Skin epidermis (tissue), 12 donors: ENCODE data around the gene MYH13.
"Not testable (repeated sequence)": the region's sequence is repeated elsewhere in the genome, so short reads cannot be mapped to it uniquely, and the experiment has no call there.

Experiments used
- H3K27ac ChIP-seq, 21 experiments: fragments of 200-600 bp; sonication (generic) in 11 of 21; one replicate each; pipeline ENCODE4 v1.5.0; 2020; ENCODE audit warnings: mild to moderate bottlenecking in 3 of 21, inconsistent platforms in 2 of 21, moderate library complexity in 2 of 21
- H3K4me3 ChIP-seq, 7 experiments: fragments of 200-600 bp; sonication (generic) in 2 of 7; one replicate each; pipeline ENCODE4 v1.5.0; 2020; ENCODE audit warnings: inconsistent platforms in 2 of 7, mild to moderate bottlenecking in 2 of 7, moderate library complexity in 1 of 7

The MYH13 gene

GRCh38 chr17:10309003-10309974, 63.5 kb downstream of the MYH13 start:
- H3K4me3 ChIP-seq, result no peak overlapping the region

GRCh38 chr17:10306585-10306984, 66.2 kb downstream of the MYH13 start:
- no peak overlapping the region for H3K4me3 ChIP-seq

More at GRCh38 chr17:10309003-10309974, 63.5 kb downstream of the MYH13 start:
- H3K27ac ChIP-seq, result no peak overlapping the region

GRCh38 chr17:10305398-10305797, 67.4 kb downstream of the MYH13 start:
- Histone ChIP-seq H3K4me3 (no peak overlapping the region), H3K27ac (no peak overlapping the region)

More at GRCh38 chr17:10306585-10306984, 66.2 kb downstream of the MYH13 start:
- no peak overlapping the region for H3K27ac ChIP-seq

- H3K27ac ChIP-seq, result no peak overlapping the region
Observed at GRCh38 chr17:10304758-10305300, 68.0 kb downstream of the MYH13 start.

DNA sequence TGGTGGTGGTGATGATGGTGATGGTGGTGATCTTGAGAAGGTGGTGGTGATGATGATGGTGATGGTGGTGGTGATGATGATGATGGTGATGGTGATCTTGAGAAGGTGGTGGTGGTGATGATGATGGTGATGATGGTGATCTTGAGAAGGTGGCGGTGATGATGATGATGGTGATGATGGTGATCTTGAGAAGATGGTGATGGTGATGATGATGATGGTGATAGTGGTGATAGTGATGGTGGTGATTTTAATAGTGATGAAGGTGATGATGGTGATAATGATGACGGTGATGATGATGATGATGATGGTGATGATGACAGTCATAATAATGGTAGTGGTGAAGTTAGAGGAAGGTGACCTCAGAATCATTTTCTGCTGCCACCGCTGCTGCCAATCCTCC, 75.1 kb downstream of the MYH13 start:
- Histone ChIP-seq H3K27ac (no peak overlapping the region), H3K4me3 (no peak overlapping the region)

More at GRCh38 chr17:10304758-10305300, 68.0 kb downstream of the MYH13 start:
- H3K4me3 ChIP-seq, result no peak overlapping the region

DNA sequence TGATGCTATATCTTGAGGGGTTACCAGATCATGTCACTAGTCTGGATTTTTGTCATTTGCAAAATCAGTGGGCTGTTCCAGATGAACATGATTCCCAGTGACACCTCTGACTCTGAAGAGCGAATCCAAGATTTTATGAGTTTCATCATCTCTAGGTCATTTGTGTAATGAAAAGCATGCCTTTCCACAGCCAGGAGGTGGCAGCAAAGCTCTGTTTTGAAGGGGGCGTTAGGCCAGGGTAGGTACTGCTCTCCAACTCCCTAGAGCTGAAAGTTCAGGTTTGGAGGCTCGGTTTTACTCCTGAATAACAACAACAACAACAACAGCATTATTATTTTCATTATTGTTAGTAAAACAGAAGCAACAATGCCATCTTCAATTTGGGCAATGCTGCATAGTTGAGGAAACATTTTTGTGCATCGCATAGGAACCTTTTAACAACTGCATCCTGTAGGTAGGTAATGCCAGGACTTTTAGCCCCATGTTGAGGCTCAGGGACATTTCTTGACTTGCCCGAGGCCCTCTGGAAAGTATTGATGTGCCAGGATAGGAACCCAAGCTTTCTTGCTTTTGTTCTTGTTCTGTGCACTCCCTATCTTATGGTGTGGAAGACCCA, 77.0 kb downstream of the MYH13 start:
- H3K4me3 ChIP-seq, result no peak overlapping the region
- no peak overlapping the region for H3K27ac ChIP-seq

DNA sequence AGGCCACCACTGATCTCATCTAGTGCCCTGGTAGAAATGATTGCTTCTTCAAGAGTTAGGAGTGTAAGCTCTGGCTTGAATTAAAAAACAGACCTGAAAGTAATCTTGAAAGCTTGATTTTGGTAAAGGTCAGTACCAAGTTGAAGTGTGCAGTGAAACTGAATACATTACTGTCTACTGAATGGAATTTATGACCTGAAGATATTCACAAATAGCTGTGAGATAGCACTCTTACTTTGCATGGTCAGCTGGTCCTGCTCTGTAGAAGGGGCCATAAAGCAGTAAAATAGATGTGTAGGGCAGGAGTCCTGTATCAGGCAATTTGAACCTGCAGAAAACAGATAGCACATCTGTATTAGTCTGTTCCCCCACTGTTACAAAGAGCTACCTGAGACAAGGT, 78.6 kb downstream of the MYH13 start:
- Histone ChIP-seq H3K27ac (no peak overlapping the region), H3K4me3 (no peak overlapping the region)

- Histone ChIP-seq H3K27ac (peak overlapping the region in 8 of 21 experiments; percentile 15 to 73 (median 50)), H3K4me3 (no peak overlapping the region)
Observed at GRCh38 chr17:10292057-10292937, 80.5 kb downstream of the MYH13 start.

DNA sequence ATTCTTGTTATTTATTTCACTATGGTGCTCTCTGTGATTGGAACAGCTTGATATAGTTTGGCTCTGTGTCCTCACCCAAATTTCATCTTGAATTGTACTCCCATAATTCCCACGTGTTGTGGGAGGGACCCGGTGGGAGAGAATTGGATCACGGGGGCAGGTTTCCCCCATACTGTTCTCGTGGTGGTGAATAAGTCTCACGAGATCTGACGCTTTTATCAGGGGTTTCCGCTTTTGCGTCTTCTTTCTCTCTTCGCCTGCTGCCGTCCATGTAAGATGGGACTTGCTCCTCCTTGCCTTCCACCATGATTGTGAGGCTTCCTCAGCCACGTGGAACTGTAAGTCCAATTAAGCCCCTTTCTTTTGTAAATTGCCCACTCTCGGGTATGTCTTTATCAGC, 81.2 kb downstream of the MYH13 start:
- H3K4me3 ChIP-seq, result not testable (repeated sequence)
- H3K27ac ChIP-seq, result peak overlapping the region in 8 of 21 experiments; percentile 17 to 73 (median 50)

DNA sequence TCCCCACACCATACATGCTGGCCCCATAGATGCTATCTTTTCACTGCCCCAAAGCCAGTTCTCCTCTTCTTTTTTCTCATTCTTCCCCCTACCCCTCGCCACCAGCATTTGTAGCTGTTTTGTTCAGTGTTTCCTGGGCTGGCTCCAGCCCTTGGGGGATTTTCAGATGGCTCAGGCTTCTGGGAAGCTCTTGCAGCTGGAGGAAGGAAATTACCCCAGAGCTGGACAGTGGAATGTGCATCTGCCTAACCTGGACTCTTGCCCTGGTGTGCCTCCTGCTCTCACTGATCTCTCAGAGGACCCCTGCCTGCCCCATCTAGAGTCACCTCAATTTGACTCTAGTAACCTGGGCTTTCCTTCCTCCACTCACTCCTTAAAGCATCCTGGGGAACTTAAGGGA, 82.8 kb downstream of the MYH13 start:
- Histone ChIP-seq H3K4me3 (no peak overlapping the region), H3K27ac (peak overlapping the region in 13 of 21 experiments; percentile 5 to 73 (median 54))

DNA sequence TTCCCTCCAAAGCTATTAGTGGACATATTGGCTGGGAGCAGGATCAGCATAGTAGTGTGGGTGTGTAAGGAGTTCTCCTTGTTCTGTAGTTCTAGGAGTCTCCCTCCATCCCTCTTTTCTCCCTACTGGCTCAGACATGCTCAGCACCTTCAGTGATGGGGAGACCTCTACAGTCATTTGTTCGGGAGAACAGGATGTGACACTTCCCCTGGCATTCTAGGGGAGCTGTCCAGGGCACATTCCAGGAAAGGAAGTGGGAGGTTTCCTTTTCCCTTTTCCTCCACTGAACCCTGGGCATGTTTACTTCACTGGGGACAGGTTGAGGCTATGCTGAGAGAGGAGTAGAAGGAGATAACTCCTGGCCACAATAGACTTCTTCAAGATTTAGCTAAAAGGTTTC, 86.5 kb downstream of the MYH13 start:
- Histone ChIP-seq H3K4me3 (no peak overlapping the region), H3K27ac (no peak overlapping the region)

- Histone ChIP-seq H3K4me3 (no peak overlapping the region), H3K27ac (no peak overlapping the region)
Observed at GRCh38 chr17:10285896-10286295, 86.9 kb downstream of the MYH13 start.

DNA sequence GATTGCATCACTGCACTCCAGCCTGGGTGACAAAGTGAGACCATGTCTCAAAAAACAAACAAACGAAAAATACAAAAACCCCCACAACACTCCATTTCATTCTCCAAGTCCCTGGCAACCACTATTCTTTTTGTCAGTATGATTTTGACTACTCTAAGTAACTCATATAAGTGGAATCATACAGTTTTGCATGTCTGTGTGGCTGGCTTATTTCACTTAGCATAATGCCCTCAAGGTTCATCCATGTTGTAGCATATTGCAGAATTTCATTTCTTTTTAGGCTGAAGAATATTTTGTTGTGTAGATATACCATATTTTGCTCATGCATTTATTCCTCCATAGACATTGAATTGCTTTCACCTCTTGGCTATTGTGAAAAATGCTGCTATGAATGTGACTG, 92.7 kb downstream of the MYH13 start:
- Histone ChIP-seq H3K27ac (no peak overlapping the region), H3K4me3 (no peak overlapping the region)

DNA sequence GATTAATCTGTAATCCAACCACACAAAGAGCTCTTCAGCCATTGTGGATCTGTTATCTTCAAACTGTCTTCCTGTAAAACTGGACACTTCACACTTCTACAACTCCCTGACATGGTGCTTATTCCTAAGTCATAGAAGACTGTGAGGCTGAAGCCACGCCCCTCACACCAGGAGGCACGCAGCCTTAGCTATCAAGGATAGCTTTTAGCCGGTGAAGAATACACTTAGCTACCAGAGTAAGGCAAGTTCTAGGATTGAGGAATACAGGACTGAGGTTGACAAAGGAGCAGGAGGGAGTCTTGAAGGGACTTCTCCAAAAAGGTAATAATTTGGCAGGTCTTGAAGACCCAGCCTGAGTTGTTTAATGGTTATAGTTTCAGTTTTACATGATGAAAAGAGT, 94.6 kb downstream of the MYH13 start:
- Histone ChIP-seq H3K4me3 (no peak overlapping the region), H3K27ac (no peak overlapping the region)

- H3K27ac ChIP-seq, result no peak overlapping the region
- no peak overlapping the region for H3K4me3 ChIP-seq
Observed at GRCh38 chr17:10276436-10276835, 96.4 kb downstream of the MYH13 start.

GRCh38 chr17:10275418-10275817, 97.4 kb downstream of the MYH13 start:
- Histone ChIP-seq H3K27ac (no peak overlapping the region), H3K4me3 (no peak overlapping the region)

GRCh38 chr17:10271106-10271562, 101.7 kb downstream of the MYH13 start:
- peak overlapping the region in 11 of 21 experiments; percentile 12 to 75 (median 51) for H3K27ac ChIP-seq
- no peak overlapping the region for H3K4me3 ChIP-seq

DNA sequence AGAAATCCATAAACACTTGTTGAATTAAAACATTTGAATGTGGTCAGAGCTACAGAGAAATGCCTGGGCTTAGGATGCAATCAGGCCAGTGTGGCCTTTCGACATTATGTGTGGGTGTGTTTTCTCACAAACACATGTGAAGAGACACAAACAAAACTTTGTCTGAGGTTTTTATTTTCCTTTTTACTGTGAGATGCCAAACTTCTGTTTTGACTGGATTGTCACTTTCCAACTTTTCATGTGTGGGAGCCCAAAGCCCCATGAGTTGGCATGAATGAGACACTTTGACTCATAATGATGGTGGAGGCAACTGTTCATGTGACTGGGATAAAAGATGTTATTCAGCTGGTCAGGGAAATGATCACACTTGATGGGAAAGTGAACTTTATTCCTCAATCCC, 102.5 kb downstream of the MYH13 start:
- Histone ChIP-seq H3K4me3 (no peak overlapping the region), H3K27ac (peak overlapping the region in 4 of 21 experiments; percentile 17 to 75 (median 49))

- H3K27ac ChIP-seq, result peak overlapping the region in 2 of 21 experiments; percentile 5 to 84
- H3K4me3 ChIP-seq, result no peak overlapping the region
Observed at GRCh38 chr17:10268005-10268404, 104.8 kb downstream of the MYH13 start.
